ENCODE results near the gene ZNF362. TPM values are rescaled to one million over a fixed set of nuclear protein-coding genes. Genes with fewer than 3 reads are reported as not detected.

ZNF362 gene
- total and polyA plus RNA-seq, 2 experiments from 2014 or later, result 11.0 to 12.9 TPM

DNA sequence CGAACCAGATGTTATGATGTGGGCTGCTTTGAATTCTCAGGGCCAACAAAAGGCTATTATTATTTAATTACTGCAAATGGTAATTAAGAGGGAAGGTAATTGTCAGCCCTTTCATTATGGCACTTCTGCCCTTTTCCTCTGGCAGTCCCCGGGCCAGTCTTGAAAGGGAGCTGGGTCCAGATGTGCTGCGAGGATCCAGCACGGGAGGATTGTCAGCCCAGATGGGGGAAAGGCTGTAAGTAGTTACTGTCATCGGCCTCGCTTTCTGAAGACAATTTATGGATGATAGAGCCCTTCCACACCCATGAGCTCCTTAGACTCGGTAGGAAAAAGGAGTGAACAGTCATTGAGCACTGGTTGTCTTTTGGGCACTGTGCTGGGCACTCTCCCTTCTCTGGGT, 8.7 kb upstream of the ZNF362 start:
- Histone ChIP-seq H3K27me3 (ENCODE audit: insufficient read depth) (peaks cover 8% of the 10 kb centered on the region; the same call in 1 of the 2 replicates), H2AFZ (peak overlapping the region; percentile 59; the same call in 1 of the 2 replicates), H3K79me2 (replicated peaks; ENCODE audit: insufficient read depth) (no peaks in the 10 kb centered on the region), H3K9me2 (ENCODE audit: insufficient read depth) (0 out of 2 replicates have a peak, but pooled peaks cover 2% of the 10 kb centered on the region), H4K20me1 (replicated peaks; ENCODE audit: insufficient read depth) (no peaks in the 10 kb centered on the region), H3F3A (replicated peaks; ENCODE audit: low read depth) (no peaks in the 10 kb centered on the region), H3K27ac (ENCODE audit: low read depth) (no peak overlapping the region), H3K36me3 (ENCODE audit: insufficient read depth) (no peaks in the 10 kb centered on the region), H3K4me1 (ENCODE audit: insufficient read depth) (peaks cover 29% of the 10 kb centered on the region), H3K4me2 (peak overlapping the region; percentile 64), H3K4me3 (0 out of 2 replicates have a peak overlapping the region, but pooled peaks have one; percentile 26)
- Mint-ChIP-seq H3K9me3 (no peaks in the 10 kb centered on the region; the same call in 2 of the 3 replicates), H3K27me3 (ENCODE audit: insufficient read depth, low read depth, poor library complexity) (peaks cover 5% of the 10 kb centered on the region), H3K4me1 (peaks cover 24% of the 10 kb centered on the region), H3K4me3 (no peak overlapping the region), H3K36me3 (ENCODE audit: low read depth) (no peaks in the 10 kb centered on the region; the same call in 2 of the 3 replicates), H3K27ac (no peak overlapping the region)
- ATAC-seq (peak; percentile 55), DNase-seq (ENCODE audit: low spot score) (no peak)
- no peak for TF ChIP-seq NANOG (IDR thresholded peaks at IDR 0.05; ENCODE audit: borderline replicate concordance)

DNA sequence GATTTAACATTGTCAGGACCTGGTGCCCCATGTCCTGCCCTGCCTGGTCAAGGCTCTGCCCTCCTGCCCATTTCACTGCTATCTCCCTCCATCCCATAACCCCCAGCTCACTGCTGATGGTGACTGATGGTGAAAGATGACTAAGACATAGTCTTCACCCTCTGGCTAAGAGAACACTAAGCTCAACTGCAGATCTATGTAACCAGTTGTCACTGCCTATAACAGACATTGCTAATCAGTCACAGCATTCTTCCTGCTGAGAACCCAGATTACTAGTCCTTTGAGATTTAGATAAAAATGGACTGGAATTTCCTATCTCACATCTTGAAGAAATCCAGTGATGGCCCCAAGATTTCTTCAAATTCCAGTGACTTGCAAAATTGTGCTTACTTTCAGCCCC, 8.0 kb upstream of the ZNF362 start:
- H3K36me3 ChIP-seq (ENCODE audit: insufficient read depth), result no peaks in the 10 kb centered on the region
- no peaks in the 10 kb centered on the region for H4K20me1 ChIP-seq (replicated peaks; ENCODE audit: insufficient read depth)
- no peaks in the 10 kb centered on the region for H3K79me2 ChIP-seq (replicated peaks; ENCODE audit: insufficient read depth)
- peaks cover 24% of the 10 kb centered on the region for H3K4me1 Mint-ChIP-seq
- H3K27ac ChIP-seq (ENCODE audit: low read depth), result no peak overlapping the region
- peaks cover 29% of the 10 kb centered on the region for H3K4me1 ChIP-seq (ENCODE audit: insufficient read depth)
- H3K27me3 ChIP-seq (ENCODE audit: insufficient read depth), result peaks cover 8% of the 10 kb centered on the region; the same call in 1 of the 2 replicates
- H3K9me2 ChIP-seq (ENCODE audit: insufficient read depth), result 0 out of 2 replicates have a peak, but pooled peaks cover 2% of the 10 kb centered on the region
- H3K27me3 Mint-ChIP-seq (ENCODE audit: insufficient read depth, low read depth, poor library complexity), result peaks cover 5% of the 10 kb centered on the region
- peak overlapping the region; percentile 64; the same call in 1 of the 2 replicates for H3K4me2 ChIP-seq
- no peak overlapping the region for H3K4me3 ChIP-seq
- DNase-seq (ENCODE audit: low spot score) (no peak), ATAC-seq (no peak)
- no peaks in the 10 kb centered on the region for H3F3A ChIP-seq (replicated peaks; ENCODE audit: low read depth)
- H3K27ac Mint-ChIP-seq, result no peak overlapping the region
- H3K9me3 Mint-ChIP-seq, result no peaks in the 10 kb centered on the region; the same call in 2 of the 3 replicates
- H3K36me3 Mint-ChIP-seq (ENCODE audit: low read depth), result no peaks in the 10 kb centered on the region; the same call in 2 of the 3 replicates
- H2AFZ ChIP-seq, result no peak overlapping the region
- no peak overlapping the region for H3K4me3 Mint-ChIP-seq
- TF ChIP-seq, protein P1, sequence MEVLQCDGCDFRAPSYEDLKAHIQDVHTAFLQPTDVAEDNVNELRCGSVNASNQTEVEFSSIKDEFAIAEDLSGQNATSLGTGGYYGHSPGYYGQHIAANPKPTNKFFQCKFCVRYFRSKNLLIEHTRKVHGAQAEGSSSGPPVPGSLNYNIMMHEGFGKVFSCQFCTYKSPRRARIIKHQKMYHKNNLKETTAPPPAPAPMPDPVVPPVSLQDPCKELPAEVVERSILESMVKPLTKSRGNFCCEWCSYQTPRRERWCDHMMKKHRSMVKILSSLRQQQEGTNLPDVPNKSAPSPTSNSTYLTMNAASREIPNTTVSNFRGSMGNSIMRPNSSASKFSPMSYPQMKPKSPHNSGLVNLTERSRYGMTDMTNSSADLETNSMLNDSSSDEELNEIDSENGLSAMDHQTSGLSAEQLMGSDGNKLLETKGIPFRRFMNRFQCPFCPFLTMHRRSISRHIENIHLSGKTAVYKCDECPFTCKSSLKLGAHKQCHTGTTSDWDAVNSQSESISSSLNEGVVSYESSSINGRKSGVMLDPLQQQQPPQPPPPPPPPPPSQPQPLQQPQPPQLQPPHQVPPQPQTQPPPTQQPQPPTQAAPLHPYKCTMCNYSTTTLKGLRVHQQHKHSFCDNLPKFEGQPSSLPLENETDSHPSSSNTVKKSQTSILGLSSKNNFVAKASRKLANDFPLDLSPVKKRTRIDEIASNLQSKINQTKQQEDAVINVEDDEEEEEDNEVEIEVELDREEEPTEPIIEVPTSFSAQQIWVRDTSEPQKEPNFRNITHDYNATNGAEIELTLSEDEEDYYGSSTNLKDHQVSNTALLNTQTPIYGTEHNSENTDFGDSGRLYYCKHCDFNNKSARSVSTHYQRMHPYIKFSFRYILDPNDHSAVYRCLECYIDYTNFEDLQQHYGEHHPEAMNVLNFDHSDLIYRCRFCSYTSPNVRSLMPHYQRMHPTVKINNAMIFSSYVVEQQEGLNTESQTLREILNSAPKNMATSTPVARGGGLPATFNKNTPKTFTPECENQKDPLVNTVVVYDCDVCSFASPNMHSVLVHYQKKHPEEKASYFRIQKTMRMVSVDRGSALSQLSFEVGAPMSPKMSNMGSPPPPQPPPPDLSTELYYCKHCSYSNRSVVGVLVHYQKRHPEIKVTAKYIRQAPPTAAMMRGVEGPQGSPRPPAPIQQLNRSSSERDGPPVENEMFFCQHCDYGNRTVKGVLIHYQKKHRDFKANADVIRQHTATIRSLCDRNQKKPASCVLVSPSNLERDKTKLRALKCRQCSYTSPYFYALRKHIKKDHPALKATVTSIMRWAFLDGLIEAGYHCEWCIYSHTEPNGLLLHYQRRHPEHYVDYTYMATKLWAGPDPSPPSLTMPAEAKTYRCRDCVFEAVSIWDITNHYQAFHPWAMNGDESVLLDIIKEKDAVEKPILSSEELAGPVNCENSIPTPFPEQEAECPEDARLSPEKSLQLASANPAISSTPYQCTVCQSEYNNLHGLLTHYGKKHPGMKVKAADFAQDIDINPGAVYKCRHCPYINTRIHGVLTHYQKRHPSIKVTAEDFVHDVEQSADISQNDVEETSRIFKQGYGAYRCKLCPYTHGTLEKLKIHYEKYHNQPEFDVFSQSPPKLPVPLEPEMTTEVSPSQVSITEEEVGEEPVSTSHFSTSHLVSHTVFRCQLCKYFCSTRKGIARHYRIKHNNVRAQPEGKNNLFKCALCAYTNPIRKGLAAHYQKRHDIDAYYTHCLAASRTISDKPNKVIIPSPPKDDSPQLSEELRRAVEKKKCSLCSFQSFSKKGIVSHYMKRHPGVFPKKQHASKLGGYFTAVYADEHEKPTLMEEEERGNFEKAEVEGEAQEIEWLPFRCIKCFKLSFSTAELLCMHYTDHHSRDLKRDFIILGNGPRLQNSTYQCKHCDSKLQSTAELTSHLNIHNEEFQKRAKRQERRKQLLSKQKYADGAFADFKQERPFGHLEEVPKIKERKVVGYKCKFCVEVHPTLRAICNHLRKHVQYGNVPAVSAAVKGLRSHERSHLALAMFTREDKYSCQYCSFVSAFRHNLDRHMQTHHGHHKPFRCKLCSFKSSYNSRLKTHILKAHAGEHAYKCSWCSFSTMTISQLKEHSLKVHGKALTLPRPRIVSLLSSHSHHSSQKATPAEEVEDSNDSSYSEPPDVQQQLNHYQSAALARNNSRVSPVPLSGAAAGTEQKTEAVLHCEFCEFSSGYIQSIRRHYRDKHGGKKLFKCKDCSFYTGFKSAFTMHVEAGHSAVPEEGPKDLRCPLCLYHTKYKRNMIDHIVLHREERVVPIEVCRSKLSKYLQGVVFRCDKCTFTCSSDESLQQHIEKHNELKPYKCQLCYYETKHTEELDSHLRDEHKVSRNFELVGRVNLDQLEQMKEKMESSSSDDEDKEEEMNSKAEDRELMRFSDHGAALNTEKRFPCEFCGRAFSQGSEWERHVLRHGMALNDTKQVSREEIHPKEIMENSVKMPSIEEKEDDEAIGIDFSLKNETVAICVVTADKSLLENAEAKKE (CRISPR knock-in tag; IDR thresholded peaks at IDR 0.05), result no peak
- TF ChIP-seq ZNF331 (CRISPR knock-in tag; IDR thresholded peaks at IDR 0.05; ENCODE audit: low read depth), result no peak
- no peak for TF ChIP-seq STAT1 (IDR thresholded peaks at IDR 0.05; ENCODE audit: unreplicated experiment)
- TF ChIP-seq, protein P2, sequence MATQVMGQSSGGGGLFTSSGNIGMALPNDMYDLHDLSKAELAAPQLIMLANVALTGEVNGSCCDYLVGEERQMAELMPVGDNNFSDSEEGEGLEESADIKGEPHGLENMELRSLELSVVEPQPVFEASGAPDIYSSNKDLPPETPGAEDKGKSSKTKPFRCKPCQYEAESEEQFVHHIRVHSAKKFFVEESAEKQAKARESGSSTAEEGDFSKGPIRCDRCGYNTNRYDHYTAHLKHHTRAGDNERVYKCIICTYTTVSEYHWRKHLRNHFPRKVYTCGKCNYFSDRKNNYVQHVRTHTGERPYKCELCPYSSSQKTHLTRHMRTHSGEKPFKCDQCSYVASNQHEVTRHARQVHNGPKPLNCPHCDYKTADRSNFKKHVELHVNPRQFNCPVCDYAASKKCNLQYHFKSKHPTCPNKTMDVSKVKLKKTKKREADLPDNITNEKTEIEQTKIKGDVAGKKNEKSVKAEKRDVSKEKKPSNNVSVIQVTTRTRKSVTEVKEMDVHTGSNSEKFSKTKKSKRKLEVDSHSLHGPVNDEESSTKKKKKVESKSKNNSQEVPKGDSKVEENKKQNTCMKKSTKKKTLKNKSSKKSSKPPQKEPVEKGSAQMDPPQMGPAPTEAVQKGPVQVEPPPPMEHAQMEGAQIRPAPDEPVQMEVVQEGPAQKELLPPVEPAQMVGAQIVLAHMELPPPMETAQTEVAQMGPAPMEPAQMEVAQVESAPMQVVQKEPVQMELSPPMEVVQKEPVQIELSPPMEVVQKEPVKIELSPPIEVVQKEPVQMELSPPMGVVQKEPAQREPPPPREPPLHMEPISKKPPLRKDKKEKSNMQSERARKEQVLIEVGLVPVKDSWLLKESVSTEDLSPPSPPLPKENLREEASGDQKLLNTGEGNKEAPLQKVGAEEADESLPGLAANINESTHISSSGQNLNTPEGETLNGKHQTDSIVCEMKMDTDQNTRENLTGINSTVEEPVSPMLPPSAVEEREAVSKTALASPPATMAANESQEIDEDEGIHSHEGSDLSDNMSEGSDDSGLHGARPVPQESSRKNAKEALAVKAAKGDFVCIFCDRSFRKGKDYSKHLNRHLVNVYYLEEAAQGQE (IDR thresholded peaks at IDR 0.05; ENCODE audit: unreplicated experiment), result no peak
- TF ChIP-seq CREB1 (CRISPR knock-in tag; IDR thresholded peaks at IDR 0.05; ENCODE audit: low read depth), result no peak
- TF ChIP-seq POLR2AphosphoS5 (IDR thresholded peaks at IDR 0.05; ENCODE audit: low read depth), result no peak
- TF ChIP-seq, protein P3, sequence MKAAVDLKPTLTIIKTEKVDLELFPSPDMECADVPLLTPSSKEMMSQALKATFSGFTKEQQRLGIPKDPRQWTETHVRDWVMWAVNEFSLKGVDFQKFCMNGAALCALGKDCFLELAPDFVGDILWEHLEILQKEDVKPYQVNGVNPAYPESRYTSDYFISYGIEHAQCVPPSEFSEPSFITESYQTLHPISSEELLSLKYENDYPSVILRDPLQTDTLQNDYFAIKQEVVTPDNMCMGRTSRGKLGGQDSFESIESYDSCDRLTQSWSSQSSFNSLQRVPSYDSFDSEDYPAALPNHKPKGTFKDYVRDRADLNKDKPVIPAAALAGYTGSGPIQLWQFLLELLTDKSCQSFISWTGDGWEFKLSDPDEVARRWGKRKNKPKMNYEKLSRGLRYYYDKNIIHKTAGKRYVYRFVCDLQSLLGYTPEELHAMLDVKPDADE (IDR thresholded peaks at IDR 0.05), result no peak
- TF ChIP-seq, protein P4, sequence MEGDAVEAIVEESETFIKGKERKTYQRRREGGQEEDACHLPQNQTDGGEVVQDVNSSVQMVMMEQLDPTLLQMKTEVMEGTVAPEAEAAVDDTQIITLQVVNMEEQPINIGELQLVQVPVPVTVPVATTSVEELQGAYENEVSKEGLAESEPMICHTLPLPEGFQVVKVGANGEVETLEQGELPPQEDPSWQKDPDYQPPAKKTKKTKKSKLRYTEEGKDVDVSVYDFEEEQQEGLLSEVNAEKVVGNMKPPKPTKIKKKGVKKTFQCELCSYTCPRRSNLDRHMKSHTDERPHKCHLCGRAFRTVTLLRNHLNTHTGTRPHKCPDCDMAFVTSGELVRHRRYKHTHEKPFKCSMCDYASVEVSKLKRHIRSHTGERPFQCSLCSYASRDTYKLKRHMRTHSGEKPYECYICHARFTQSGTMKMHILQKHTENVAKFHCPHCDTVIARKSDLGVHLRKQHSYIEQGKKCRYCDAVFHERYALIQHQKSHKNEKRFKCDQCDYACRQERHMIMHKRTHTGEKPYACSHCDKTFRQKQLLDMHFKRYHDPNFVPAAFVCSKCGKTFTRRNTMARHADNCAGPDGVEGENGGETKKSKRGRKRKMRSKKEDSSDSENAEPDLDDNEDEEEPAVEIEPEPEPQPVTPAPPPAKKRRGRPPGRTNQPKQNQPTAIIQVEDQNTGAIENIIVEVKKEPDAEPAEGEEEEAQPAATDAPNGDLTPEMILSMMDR (conservative IDR thresholded peaks at IDR 0.05; ENCODE audit: low read depth in 2 of 2), result no peak
